ENCODE measurements around the gene IRX6. TPM values are rescaled to one million over a fixed set of nuclear protein-coding genes. Genes with fewer than 3 reads are reported as not detected.

Gene IRX6
- total RNA-seq, 1 experiment from 2014 or later: 0.22 TPM

DNA sequence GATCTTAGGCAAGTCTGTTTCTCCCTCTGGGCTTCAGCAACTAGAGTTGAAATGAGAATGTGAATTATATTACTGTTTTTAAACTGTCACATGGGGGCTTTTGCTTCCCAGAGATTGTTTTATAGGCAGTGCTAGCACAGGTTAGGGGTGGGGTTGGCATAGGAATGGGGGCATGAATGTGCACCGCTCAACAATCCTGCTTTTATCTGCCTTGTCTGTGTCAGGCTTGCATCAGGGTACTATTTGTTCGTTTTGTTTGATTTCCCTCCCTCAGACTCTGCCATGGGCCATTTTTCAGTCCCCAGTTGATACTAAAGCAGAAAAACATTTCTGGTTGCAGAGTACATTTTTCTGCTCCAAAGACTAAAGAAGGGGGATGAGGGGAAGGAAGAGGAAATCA is 34.6 kb upstream of the IRX6 start (continued):
- TF ChIP-seq ARID4B (CRISPR knock-in tag; IDR thresholded peaks at IDR 0.05; ENCODE audit: borderline replicate concordance) (no peak), ZNF423 (CRISPR knock-in tag; IDR thresholded peaks at IDR 0.05) (no peak), ZNF263 (CRISPR knock-in tag; IDR thresholded peaks at IDR 0.05; ENCODE audit: low read depth) (no peak), GRHL2 (CRISPR knock-in tag; IDR thresholded peaks at IDR 0.05; ENCODE audit: insufficient replicate concordance, severe bottlenecking) (no peak)
- TF ChIP-seq, protein P1, sequence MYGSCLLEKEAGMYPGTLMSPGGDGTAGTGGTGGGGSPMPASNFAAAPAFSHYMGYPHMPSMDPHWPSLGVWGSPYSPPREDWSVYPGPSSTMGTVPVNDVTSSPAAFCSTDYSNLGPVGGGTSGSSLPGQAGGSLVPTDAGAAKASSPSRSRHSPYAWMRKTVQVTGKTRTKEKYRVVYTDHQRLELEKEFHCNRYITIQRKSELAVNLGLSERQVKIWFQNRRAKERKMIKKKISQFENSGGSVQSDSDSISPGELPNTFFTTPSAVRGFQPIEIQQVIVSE (CRISPR knock-in tag; IDR thresholded peaks at IDR 0.05; ENCODE audit: borderline replicate concordance): no peak

- Mint-ChIP-seq H3K9me3 (peaks cover 17% of the 10 kb centered on the region), H3K4me3 (no peak overlapping the region), H3K4me1 (peaks cover 16% of the 10 kb centered on the region), H3K36me3 (peaks cover 12% of the 10 kb centered on the region), H3K27me3 (ENCODE audit: low read depth) (peaks cover 4% of the 10 kb centered on the region), H3K27ac (no peak overlapping the region)
- ChIA-PET CTCF (interaction anchor here (0.7 to 1.4 kb wide), 2 partner anchors 24 to 34 kb away, joined by 3 to 4 read pairs; no protein-coding TSS in a partner anchor), POLR2A (no interaction called here)
- ATAC-seq (no peak), DNase-seq (ENCODE audit: low spot score) (no peak)
- TF ChIP-seq NR3C1 (CRISPR knock-in tag; conservative IDR thresholded peaks at IDR 0.05; ENCODE audit: low read depth): no peak
- no peak for TF ChIP-seq ZNF416 (CRISPR knock-in tag; IDR thresholded peaks at IDR 0.05)
- TF ChIP-seq, protein P2, sequence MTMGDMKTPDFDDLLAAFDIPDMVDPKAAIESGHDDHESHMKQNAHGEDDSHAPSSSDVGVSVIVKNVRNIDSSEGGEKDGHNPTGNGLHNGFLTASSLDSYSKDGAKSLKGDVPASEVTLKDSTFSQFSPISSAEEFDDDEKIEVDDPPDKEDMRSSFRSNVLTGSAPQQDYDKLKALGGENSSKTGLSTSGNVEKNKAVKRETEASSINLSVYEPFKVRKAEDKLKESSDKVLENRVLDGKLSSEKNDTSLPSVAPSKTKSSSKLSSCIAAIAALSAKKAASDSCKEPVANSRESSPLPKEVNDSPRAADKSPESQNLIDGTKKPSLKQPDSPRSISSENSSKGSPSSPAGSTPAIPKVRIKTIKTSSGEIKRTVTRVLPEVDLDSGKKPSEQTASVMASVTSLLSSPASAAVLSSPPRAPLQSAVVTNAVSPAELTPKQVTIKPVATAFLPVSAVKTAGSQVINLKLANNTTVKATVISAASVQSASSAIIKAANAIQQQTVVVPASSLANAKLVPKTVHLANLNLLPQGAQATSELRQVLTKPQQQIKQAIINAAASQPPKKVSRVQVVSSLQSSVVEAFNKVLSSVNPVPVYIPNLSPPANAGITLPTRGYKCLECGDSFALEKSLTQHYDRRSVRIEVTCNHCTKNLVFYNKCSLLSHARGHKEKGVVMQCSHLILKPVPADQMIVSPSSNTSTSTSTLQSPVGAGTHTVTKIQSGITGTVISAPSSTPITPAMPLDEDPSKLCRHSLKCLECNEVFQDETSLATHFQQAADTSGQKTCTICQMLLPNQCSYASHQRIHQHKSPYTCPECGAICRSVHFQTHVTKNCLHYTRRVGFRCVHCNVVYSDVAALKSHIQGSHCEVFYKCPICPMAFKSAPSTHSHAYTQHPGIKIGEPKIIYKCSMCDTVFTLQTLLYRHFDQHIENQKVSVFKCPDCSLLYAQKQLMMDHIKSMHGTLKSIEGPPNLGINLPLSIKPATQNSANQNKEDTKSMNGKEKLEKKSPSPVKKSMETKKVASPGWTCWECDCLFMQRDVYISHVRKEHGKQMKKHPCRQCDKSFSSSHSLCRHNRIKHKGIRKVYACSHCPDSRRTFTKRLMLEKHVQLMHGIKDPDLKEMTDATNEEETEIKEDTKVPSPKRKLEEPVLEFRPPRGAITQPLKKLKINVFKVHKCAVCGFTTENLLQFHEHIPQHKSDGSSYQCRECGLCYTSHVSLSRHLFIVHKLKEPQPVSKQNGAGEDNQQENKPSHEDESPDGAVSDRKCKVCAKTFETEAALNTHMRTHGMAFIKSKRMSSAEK (CRISPR knock-in tag; IDR thresholded peaks at IDR 0.05; ENCODE audit: borderline replicate concordance): no peak
- no peak for TF ChIP-seq ZNF232 (CRISPR knock-in tag; IDR thresholded peaks at IDR 0.05)
- TF ChIP-seq, protein P3, sequence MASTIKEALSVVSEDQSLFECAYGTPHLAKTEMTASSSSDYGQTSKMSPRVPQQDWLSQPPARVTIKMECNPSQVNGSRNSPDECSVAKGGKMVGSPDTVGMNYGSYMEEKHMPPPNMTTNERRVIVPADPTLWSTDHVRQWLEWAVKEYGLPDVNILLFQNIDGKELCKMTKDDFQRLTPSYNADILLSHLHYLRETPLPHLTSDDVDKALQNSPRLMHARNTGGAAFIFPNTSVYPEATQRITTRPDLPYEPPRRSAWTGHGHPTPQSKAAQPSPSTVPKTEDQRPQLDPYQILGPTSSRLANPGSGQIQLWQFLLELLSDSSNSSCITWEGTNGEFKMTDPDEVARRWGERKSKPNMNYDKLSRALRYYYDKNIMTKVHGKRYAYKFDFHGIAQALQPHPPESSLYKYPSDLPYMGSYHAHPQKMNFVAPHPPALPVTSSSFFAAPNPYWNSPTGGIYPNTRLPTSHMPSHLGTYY (CRISPR knock-in tag; IDR thresholded peaks at IDR 0.05): no peak
- TF ChIP-seq ZBTB21 (CRISPR knock-in tag; IDR thresholded peaks at IDR 0.05; ENCODE audit: borderline replicate concordance): no peak
- TF ChIP-seq, protein P4, sequence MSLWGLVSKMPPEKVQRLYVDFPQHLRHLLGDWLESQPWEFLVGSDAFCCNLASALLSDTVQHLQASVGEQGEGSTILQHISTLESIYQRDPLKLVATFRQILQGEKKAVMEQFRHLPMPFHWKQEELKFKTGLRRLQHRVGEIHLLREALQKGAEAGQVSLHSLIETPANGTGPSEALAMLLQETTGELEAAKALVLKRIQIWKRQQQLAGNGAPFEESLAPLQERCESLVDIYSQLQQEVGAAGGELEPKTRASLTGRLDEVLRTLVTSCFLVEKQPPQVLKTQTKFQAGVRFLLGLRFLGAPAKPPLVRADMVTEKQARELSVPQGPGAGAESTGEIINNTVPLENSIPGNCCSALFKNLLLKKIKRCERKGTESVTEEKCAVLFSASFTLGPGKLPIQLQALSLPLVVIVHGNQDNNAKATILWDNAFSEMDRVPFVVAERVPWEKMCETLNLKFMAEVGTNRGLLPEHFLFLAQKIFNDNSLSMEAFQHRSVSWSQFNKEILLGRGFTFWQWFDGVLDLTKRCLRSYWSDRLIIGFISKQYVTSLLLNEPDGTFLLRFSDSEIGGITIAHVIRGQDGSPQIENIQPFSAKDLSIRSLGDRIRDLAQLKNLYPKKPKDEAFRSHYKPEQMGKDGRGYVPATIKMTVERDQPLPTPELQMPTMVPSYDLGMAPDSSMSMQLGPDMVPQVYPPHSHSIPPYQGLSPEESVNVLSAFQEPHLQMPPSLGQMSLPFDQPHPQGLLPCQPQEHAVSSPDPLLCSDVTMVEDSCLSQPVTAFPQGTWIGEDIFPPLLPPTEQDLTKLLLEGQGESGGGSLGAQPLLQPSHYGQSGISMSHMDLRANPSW (CRISPR knock-in tag; conservative IDR thresholded peaks at IDR 0.05; ENCODE audit: low read depth): no peak
- no peak for TF ChIP-seq ZNF425 (CRISPR knock-in tag; conservative IDR thresholded peaks at IDR 0.05)
- TF ChIP-seq TP53 (CRISPR knock-in tag; IDR thresholded peaks at IDR 0.05): no peak
- TF ChIP-seq, protein P5, sequence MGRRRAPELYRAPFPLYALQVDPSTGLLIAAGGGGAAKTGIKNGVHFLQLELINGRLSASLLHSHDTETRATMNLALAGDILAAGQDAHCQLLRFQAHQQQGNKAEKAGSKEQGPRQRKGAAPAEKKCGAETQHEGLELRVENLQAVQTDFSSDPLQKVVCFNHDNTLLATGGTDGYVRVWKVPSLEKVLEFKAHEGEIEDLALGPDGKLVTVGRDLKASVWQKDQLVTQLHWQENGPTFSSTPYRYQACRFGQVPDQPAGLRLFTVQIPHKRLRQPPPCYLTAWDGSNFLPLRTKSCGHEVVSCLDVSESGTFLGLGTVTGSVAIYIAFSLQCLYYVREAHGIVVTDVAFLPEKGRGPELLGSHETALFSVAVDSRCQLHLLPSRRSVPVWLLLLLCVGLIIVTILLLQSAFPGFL (CRISPR knock-in tag; IDR thresholded peaks at IDR 0.05; ENCODE audit: borderline replicate concordance): no peak
- no peak for TF ChIP-seq CREM (CRISPR knock-in tag; IDR thresholded peaks at IDR 0.05)
- TF ChIP-seq FOXP1 (CRISPR knock-in tag; IDR thresholded peaks at IDR 0.05; ENCODE audit: borderline replicate concordance): no peak
- TF ChIP-seq ATF1 (CRISPR knock-in tag; IDR thresholded peaks at IDR 0.05): no peak
- TF ChIP-seq GABPB1 (CRISPR knock-in tag; IDR thresholded peaks at IDR 0.05): no peak
Observed at GRCh38 chr16:55291847-55292246, 32.2 kb upstream of the IRX6 start.

Measured in WTC11 (cell line).